ENCODE data around the gene SPON1. TPM values are rescaled to one million over a fixed set of nuclear protein-coding genes. Genes with fewer than 3 reads are reported as not detected.

The SPON1 gene
- total and polyA plus RNA-seq, 9 donors = 11.9 to 112 (median 56.4) TPM

DNA sequence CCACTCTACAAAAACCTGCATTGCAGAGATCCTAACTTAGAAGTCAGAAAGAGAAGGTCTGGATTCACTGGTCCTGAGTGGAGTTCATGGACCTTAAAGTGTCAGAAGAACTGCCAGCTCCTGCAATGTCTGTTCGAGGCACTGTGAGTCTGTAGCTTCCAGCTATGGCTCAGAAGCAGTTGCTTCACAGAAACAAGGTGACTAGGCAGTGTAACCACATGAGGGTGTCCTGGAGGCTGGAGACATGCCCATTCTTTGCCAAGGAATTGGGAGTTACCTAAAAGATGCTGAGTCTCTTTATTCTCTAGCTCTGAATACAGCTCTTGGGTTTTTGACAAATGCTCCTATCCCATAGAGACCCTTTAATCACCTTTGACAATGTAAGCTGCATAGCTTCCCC lies 130.5 kb downstream of the SPON1 start:
- DNase-seq = no peak
- H3K4me1 ChIP-seq (ENCODE audit: insufficient read depth) = no peaks in the 10 kb centered on the region
- no peak overlapping the region for H3K4me3 ChIP-seq
- no peaks in the 10 kb centered on the region for H3K27me3 ChIP-seq
- 0 to 88% (median 62%) methylated on average over 1 of the region's 1 CpG for WGBS, 3 donors
- intact Hi-C loops (cut with DNase I) = no loop called here
- H3K36me3 ChIP-seq = no peaks in the 10 kb centered on the region
- no peaks in the 10 kb centered on the region for H3K9me3 ChIP-seq
- H3K27ac ChIP-seq = no peak overlapping the region
- TF ChIP-seq, protein P1, sequence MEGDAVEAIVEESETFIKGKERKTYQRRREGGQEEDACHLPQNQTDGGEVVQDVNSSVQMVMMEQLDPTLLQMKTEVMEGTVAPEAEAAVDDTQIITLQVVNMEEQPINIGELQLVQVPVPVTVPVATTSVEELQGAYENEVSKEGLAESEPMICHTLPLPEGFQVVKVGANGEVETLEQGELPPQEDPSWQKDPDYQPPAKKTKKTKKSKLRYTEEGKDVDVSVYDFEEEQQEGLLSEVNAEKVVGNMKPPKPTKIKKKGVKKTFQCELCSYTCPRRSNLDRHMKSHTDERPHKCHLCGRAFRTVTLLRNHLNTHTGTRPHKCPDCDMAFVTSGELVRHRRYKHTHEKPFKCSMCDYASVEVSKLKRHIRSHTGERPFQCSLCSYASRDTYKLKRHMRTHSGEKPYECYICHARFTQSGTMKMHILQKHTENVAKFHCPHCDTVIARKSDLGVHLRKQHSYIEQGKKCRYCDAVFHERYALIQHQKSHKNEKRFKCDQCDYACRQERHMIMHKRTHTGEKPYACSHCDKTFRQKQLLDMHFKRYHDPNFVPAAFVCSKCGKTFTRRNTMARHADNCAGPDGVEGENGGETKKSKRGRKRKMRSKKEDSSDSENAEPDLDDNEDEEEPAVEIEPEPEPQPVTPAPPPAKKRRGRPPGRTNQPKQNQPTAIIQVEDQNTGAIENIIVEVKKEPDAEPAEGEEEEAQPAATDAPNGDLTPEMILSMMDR (IDR thresholded peaks at IDR 0.05) = no peak
- TF ChIP-seq EP300 (IDR thresholded peaks at IDR 0.05) = no peak
- TF ChIP-seq POLR2A (IDR thresholded peaks at IDR 0.05) = no peak

DNA sequence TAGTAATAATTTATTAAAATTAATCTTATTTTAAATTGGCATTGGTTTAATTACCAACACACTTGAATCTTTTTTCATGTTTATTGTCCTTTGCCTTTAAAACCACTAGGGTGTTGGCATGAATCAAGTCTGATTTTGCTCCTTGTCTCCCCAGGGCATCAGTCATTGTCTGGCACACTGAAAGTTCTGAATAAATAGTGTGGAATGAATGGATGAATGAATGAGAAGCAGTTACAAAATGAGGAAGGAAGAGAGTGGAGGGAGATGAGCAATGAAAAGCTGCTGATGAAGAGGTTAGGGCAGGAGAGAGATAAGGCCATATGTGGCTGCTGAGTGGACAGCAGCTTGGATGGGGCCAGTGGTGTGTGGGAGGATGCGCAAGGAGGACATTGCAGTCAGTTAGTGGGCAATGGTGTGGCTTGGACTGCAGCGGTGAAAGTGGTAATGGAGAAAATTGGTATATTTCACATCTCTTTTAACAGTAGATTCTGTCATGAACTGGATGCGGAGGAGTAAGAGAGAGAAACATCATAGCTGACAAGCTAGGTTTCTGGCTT lies 132.0 kb downstream of the SPON1 start:
- Histone ChIP-seq H3K4me1 (ENCODE audit: insufficient read depth) (no peaks in the 10 kb centered on the region), H3K36me3 (no peaks in the 10 kb centered on the region), H3K27ac (no peak overlapping the region), H3K4me3 (no peak overlapping the region), H3K9me3 (no peaks in the 10 kb centered on the region), H3K27me3 (no peaks in the 10 kb centered on the region)
- TF ChIP-seq POLR2A (IDR thresholded peaks at IDR 0.05) (no peak), EP300 (IDR thresholded peaks at IDR 0.05) (no peak)
- TF ChIP-seq, protein P1 (IDR thresholded peaks at IDR 0.05) = no peak
- WGBS, 3 donors = 70 to 91% (median 88%) methylated on average over 3 of the region's 3 CpGs
- DNase-seq = no peak
- intact Hi-C loops (cut with DNase I) = no loop called here

DNA sequence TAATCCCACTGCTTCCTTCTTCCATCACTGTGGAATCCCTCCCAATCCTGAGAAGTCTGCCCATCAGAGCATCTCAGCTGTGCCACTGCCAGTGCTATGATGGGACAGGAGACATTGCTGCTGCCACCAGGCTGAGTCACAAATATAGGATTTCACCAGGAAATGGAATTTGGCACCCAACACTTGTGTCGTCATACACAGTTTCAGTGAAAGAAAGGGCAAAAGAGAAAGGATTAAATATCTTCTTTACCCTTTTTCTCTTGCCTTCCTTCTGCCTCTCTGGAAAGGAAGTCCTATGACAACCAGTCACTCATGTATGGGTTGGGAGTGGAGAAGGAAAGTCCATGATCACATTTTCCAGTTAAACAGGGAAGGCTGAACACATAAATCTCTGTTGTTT lies 133.4 kb downstream of the SPON1 start:
- 82 to 93% (median 91%) methylated on average over 1 of the region's 1 CpG for WGBS, 3 donors
- H3K4me3 ChIP-seq = no peak overlapping the region
- intact Hi-C loops (cut with DNase I) = no loop called here
- no peaks in the 10 kb centered on the region for H3K9me3 ChIP-seq
- TF ChIP-seq, protein P1 (IDR thresholded peaks at IDR 0.05) = no peak
- TF ChIP-seq POLR2A (IDR thresholded peaks at IDR 0.05) (no peak), EP300 (IDR thresholded peaks at IDR 0.05) (no peak)
- H3K36me3 ChIP-seq = no peaks in the 10 kb centered on the region
- no peaks in the 10 kb centered on the region for H3K4me1 ChIP-seq (ENCODE audit: insufficient read depth)
- DNase-seq = no peak
- H3K27ac ChIP-seq = no peak overlapping the region
- no peaks in the 10 kb centered on the region for H3K27me3 ChIP-seq

DNA sequence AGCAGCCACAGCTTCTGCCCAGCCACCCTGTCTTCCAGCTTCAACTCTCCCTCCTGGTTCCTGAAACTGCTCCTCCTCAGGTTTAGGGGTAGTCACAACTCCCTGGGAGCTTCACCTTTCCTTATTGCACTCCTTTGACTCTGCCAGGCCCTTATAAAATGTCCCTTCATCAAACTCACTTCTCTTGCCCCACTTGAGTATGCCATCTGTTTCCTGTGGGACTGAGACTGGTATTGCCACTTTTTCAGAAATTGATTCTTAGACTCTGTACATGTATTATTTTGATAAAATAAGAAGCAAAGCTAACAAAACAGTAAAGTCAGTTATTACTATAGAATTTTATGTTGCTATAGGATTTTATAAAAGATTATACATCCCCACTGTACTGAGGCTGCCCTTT lies 134.1 kb downstream of the SPON1 start:
- H3K27ac ChIP-seq = no peak overlapping the region
- no peak overlapping the region for H3K4me3 ChIP-seq
- H3K36me3 ChIP-seq = no peaks in the 10 kb centered on the region
- H3K9me3 ChIP-seq = no peaks in the 10 kb centered on the region
- no peaks in the 10 kb centered on the region for H3K4me1 ChIP-seq (ENCODE audit: insufficient read depth)
- H3K27me3 ChIP-seq = no peaks in the 10 kb centered on the region
- intact Hi-C loops (cut with DNase I) = no loop called here
- TF ChIP-seq, protein P1 (IDR thresholded peaks at IDR 0.05) = no peak
- no peak for TF ChIP-seq POLR2A (IDR thresholded peaks at IDR 0.05)
- no peak for TF ChIP-seq EP300 (IDR thresholded peaks at IDR 0.05)
- DNase-seq = no peak

All from ovary (tissue), 9 donors.